ENCODE measurements around the gene ZNF697. TPM values are rescaled to one million over a fixed set of nuclear protein-coding genes. Genes with fewer than 3 reads are reported as not detected.
"Not testable (repeated sequence)": the region's sequence is repeated elsewhere in the genome, so short reads cannot be mapped to it uniquely, and the experiment has no call there.

The ZNF697 gene
- total RNA-seq, 1 experiment from 2014 or later, result 18.0 TPM

DNA sequence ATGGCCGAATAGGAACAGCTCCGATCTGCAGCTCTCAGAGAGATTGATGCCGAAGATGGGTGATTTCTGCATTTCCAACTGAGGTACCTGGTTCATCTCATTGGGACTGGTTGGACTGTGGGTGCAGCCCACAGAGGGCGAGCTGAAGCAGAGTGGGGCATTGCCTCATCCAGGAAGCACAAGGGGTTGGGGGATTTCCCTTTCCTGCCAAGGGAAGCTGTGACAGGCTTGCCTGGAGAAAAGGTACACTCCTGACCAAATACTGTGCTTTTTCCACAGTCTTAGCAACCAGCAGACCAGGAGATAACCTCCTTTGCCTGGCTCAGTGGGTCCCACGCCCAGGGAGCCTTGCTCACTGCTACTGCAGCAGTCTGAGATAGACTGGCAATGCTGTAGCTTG, 74.2 kb downstream of the ZNF697 start (continued):
- TF ChIP-seq ETV6 (CRISPR knock-in tag; IDR thresholded peaks at IDR 0.05) (no peak), GRHL2 (CRISPR knock-in tag; IDR thresholded peaks at IDR 0.05; ENCODE audit: insufficient replicate concordance, severe bottlenecking) (no peak), ZNF219 (CRISPR knock-in tag; IDR thresholded peaks at IDR 0.05; ENCODE audit: borderline replicate concordance) (no peak)
- TF ChIP-seq, protein P1, sequence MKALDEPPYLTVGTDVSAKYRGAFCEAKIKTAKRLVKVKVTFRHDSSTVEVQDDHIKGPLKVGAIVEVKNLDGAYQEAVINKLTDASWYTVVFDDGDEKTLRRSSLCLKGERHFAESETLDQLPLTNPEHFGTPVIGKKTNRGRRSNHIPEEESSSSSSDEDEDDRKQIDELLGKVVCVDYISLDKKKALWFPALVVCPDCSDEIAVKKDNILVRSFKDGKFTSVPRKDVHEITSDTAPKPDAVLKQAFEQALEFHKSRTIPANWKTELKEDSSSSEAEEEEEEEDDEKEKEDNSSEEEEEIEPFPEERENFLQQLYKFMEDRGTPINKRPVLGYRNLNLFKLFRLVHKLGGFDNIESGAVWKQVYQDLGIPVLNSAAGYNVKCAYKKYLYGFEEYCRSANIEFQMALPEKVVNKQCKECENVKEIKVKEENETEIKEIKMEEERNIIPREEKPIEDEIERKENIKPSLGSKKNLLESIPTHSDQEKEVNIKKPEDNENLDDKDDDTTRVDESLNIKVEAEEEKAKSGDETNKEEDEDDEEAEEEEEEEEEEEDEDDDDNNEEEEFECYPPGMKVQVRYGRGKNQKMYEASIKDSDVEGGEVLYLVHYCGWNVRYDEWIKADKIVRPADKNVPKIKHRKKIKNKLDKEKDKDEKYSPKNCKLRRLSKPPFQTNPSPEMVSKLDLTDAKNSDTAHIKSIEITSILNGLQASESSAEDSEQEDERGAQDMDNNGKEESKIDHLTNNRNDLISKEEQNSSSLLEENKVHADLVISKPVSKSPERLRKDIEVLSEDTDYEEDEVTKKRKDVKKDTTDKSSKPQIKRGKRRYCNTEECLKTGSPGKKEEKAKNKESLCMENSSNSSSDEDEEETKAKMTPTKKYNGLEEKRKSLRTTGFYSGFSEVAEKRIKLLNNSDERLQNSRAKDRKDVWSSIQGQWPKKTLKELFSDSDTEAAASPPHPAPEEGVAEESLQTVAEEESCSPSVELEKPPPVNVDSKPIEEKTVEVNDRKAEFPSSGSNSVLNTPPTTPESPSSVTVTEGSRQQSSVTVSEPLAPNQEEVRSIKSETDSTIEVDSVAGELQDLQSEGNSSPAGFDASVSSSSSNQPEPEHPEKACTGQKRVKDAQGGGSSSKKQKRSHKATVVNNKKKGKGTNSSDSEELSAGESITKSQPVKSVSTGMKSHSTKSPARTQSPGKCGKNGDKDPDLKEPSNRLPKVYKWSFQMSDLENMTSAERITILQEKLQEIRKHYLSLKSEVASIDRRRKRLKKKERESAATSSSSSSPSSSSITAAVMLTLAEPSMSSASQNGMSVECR (CRISPR knock-in tag; IDR thresholded peaks at IDR 0.05; ENCODE audit: borderline replicate concordance), result no peak
- TF ChIP-seq, protein P2, sequence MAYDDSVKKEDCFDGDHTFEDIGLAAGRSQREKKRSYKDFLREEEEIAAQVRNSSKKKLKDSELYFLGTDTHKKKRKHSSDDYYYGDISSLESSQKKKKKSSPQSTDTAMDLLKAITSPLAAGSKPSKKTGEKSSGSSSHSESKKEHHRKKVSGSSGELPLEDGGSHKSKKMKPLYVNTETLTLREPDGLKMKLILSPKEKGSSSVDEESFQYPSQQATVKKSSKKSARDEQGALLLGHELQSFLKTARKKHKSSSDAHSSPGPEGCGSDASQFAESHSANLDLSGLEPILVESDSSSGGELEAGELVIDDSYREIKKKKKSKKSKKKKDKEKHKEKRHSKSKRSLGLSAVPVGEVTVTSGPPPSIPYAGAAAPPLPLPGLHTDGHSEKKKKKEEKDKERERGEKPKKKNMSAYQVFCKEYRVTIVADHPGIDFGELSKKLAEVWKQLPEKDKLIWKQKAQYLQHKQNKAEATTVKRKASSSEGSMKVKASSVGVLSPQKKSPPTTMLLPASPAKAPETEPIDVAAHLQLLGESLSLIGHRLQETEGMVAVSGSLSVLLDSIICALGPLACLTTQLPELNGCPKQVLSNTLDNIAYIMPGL (CRISPR knock-in tag; IDR thresholded peaks at IDR 0.05), result no peak

DNA sequence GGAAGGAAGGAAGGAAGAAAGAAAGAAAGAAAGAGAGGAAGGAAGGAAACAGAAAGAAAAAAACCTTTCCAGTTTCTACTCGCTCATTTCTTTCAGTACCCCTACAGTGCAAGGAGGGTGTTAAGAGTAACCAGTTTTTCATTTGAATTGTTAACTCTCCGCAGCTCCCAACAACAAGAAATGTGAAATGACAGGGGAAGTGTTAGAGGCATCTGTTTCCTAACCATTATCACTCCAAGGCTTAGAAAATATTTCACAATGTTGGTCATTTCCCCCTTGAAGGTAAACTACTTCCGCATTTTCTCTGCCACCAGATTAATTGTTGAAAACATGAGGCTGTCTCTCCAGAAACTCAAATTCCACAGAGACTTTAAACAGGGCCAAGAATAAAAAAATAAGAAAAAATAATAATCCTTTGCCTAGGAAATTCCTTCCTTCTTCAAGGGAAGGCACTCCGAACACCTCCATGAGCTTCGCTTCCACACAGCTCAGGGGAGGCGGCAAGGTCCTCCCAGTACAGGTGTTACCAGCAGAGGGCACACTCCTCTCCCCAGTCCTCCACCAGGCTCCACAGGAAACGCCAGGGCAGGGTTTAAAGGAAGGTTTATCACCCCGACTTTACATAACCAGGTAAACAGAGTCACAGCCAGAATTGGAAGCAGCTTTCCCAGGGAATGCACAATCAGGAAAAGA, 78.0 kb downstream of the ZNF697 start:
- H3K4me1 Mint-ChIP-seq; H3K4me3 Mint-ChIP-seq; H3K27ac Mint-ChIP-seq; H3K9me3 Mint-ChIP-seq; H3K36me3 Mint-ChIP-seq; H3K27me3 Mint-ChIP-seq (ENCODE audit: low read depth): not testable (repeated sequence)
- DNase-seq (ENCODE audit: low spot score) (peak; percentile 43), ATAC-seq (peak; percentile 99)
- CTCF ChIA-PET, result interaction anchor here (0.6 to 1.4 kb wide), 6 partner anchors 13 to 212 kb away, joined by 3 to 8 read pairs (median 4); no protein-coding TSS in a partner anchor
- POLR2A ChIA-PET, result interaction anchor here (1.5 kb wide), 1 partner anchor 11 kb away, joined by 3 read pairs; no protein-coding TSS in a partner anchor
- TF ChIP-seq, protein P3, sequence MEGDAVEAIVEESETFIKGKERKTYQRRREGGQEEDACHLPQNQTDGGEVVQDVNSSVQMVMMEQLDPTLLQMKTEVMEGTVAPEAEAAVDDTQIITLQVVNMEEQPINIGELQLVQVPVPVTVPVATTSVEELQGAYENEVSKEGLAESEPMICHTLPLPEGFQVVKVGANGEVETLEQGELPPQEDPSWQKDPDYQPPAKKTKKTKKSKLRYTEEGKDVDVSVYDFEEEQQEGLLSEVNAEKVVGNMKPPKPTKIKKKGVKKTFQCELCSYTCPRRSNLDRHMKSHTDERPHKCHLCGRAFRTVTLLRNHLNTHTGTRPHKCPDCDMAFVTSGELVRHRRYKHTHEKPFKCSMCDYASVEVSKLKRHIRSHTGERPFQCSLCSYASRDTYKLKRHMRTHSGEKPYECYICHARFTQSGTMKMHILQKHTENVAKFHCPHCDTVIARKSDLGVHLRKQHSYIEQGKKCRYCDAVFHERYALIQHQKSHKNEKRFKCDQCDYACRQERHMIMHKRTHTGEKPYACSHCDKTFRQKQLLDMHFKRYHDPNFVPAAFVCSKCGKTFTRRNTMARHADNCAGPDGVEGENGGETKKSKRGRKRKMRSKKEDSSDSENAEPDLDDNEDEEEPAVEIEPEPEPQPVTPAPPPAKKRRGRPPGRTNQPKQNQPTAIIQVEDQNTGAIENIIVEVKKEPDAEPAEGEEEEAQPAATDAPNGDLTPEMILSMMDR (IDR thresholded peaks at IDR 0.05), result 0 out of 2 replicates have a peak, but pooled peaks have one; percentile 40

Other genes with a start within 250 kb of the ZNF697 start
- gene HSD3B2, start 233.1 kb downstream of the ZNF697 start, total RNA-seq (2021), result 0.94 to 1.0 TPM (median 0.94 TPM) in 3 replicates
- gene HSD3B1, start 141.1 kb downstream of the ZNF697 start, total RNA-seq (2021), result not detected in 3 replicates
- gene PHGDH, start 63.7 kb upstream of the ZNF697 start, total RNA-seq (2021), result 592 to 630 TPM (median 618 TPM) in 3 replicates
- gene HMGCS2, start 120.6 kb upstream of the ZNF697 start, total RNA-seq (2021), result 0.24 to 0.69 TPM (median 0.41 TPM) in 3 replicates
- 0.11 to 0.31 TPM in 2 of 3 replicates, not detected in the other for gene REG4, start 163.2 kb upstream of the ZNF697 start, total RNA-seq (2021)
- not detected in 3 replicates for gene ADAM30, start 248.2 kb upstream of the ZNF697 start, total RNA-seq (2021)